Astrocyte (in vitro differentiated cells and primary cell): ENCODE data around the gene CCL22. TPM values are rescaled to one million over a fixed set of nuclear protein-coding genes. Genes with fewer than 3 reads are reported as not detected.

Source experiments
- DNase-seq: peaks from one replicate; pipeline ENCODE4 v3.0.0-alpha.2; 2010; ENCODE audit warnings: low read depth
- FAIRE-seq: peaks from 2 replicates; lab custom pipeline; 2011; peaks lifted over from hg19 to GRCh38; lab: Jason Lieb, UNC
- H2AFZ ChIP-seq: 2 replicates; pipeline ENCODE4 v1.6.0; 2012; ENCODE audit warnings: low read depth, low read length, inconsistent platforms
- H3K27ac ChIP-seq: 2 replicates; pipeline ENCODE4 v1.5.1; 2011; ENCODE audit warnings: low read depth, low read length, inconsistent platforms
- H3K27me3 ChIP-seq: 2 replicates; pipeline ENCODE4 v1.6.0; 2011; ENCODE audit warnings: low read length, inconsistent platforms; ENCODE audit not compliant: insufficient read depth
- H3K36me3 ChIP-seq: 2 replicates; pipeline ENCODE4 v1.5.1; 2011; ENCODE audit warnings: low read length, inconsistent platforms; ENCODE audit not compliant: insufficient read depth
- H3K4me1 ChIP-seq: 2 replicates; pipeline ENCODE4 v1.5.1; 2011; ENCODE audit warnings: low read length, inconsistent platforms; ENCODE audit not compliant: insufficient read depth
- H3K4me2 ChIP-seq: 2 replicates; pipeline ENCODE4 v1.6.0; 2012; ENCODE audit warnings: low read length, inconsistent platforms
- H3K4me3 ChIP-seq: 2 replicates; pipeline ENCODE4 v1.5.1; 2011; ENCODE audit warnings: low read depth, mild to moderate bottlenecking, low read length, inconsistent platforms; ENCODE audit not compliant: insufficient read depth
- H3K79me2 ChIP-seq: 2 replicates; pipeline ENCODE4 v1.6.0; 2012; ENCODE audit warnings: mild to moderate bottlenecking, low read length, inconsistent platforms; ENCODE audit not compliant: insufficient read depth
- H3K9ac ChIP-seq: 2 replicates; pipeline ENCODE4 v1.6.0; 2012; ENCODE audit warnings: mild to moderate bottlenecking, low read length, inconsistent platforms
- H3K9me3 ChIP-seq: 2 replicates; pipeline ENCODE4 v1.5.1; 2012; ENCODE audit warnings: low read depth, mild to moderate bottlenecking, low read length, inconsistent platforms; ENCODE audit not compliant: insufficient read depth
- H4K20me1 ChIP-seq: 2 replicates; pipeline ENCODE4 v1.6.0; 2012; ENCODE audit warnings: low read length, inconsistent platforms; ENCODE audit not compliant: insufficient read depth
- H3K27ac Mint-ChIP-seq: one replicate; pipeline ENCODE4 v1.8.0; 2021; ENCODE audit warnings: mild to moderate bottlenecking, mixed read lengths; ENCODE audit not compliant: unreplicated experiment
- H3K27me3 Mint-ChIP-seq: one replicate; pipeline ENCODE4 v1.8.0; 2021; ENCODE audit warnings: low read depth, mixed read lengths; ENCODE audit not compliant: unreplicated experiment
- H3K36me3 Mint-ChIP-seq: one replicate; pipeline ENCODE4 v1.8.0; 2021; ENCODE audit warnings: low read depth, mixed read lengths; ENCODE audit not compliant: unreplicated experiment
- H3K4me1 Mint-ChIP-seq: one replicate; pipeline ENCODE4 v1.8.0; 2021; ENCODE audit warnings: low read depth, mixed read lengths; ENCODE audit not compliant: unreplicated experiment
- H3K4me3 Mint-ChIP-seq: one replicate; pipeline ENCODE4 v1.8.0; 2021; ENCODE audit warnings: mild to moderate bottlenecking, moderate library complexity, mixed read lengths; ENCODE audit not compliant: unreplicated experiment
- H3K9me3 Mint-ChIP-seq: one replicate; pipeline ENCODE4 v1.8.0; 2021; ENCODE audit warnings: mild to moderate bottlenecking, mixed read lengths; ENCODE audit not compliant: unreplicated experiment
- EZH2 ChIP-seq: IDR thresholded peaks from 2 replicates; pipeline ENCODE4 v1.6.1; 2012; ENCODE audit warnings: mild to moderate bottlenecking, low read length, inconsistent platforms; ENCODE audit not compliant: insufficient read depth
- total RNA-seq: library from RNA; stranded (reverse); gene quantifications from 2 replicates; pipeline ENCODE4 v1.2.1, GENCODE V29; 2021
- TF ChIP-seq, protein P1 (sequence below): IDR thresholded peaks from 2 replicates; pipeline ENCODE4 v1.5.1; 2011; ENCODE audit warnings: low read depth, mild to moderate bottlenecking, inconsistent platforms, low read length, moderate library complexity; ENCODE audit not compliant: insufficient read depth

Gene CCL22
- total RNA-seq, 1 donor from 2014 or later, result not detected

DNA sequence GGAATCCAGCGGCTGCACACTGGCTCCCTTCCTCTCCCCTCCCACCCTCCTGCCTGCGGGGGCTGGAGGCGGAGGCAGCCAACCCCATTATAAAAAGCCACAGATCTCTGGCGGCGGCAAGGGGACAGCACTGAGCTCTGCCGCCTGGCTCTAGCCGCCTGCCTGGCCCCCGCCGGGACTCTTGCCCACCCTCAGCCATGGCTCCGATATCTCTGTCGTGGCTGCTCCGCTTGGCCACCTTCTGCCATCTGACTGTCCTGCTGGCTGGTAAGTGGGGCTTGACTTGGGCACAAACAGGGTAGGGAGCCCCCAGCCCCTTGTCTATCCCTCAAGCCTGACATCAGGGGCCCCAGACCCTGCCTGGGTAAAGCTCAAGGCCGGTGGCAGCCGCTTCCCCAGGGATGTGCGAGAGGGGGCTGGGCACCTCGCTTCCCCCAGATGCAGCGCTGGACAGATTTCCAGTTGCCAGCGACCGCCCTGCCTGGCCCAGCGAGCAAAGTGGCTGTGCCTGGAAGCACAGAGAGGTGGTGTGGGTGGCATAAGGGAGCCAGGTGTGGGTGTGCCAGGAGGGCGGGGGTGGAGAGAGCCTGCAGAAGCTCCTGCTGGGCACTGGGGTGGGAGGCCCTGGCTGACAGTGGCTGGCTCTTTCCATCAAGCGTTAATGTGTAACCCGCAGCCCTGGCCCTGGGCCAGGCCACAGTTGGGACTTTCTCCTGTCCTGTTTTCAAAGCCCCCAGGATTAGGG is 14.0 kb downstream of the CCL22 start, which contains the start of gene CX3CL1:
Gene CX3CL1, plus strand, starts transcription at position 119 of the 745 bp plus-strand sequence. Its CDS starts 79 bp downstream, at position 198.
- H3K27ac Mint-ChIP-seq, result peak within 1 kb of the TSS; percentile 66
- H3K9me3 Mint-ChIP-seq, result peaks cover 5% of the 10 kb centered on the region
- DNase-seq, result peak; percentile 59
- Histone ChIP-seq H3K79me2 (no peaks in the 10 kb centered on the region), H3K27ac (no peak within 1 kb of the TSS), H3K9me3 (no peaks in the 10 kb centered on the region), H3K27me3 (peaks cover 2% of the 10 kb centered on the region), H3K36me3 (no peaks in the 10 kb centered on the region), H3K4me1 (peaks cover 29% of the 10 kb centered on the region), H2AFZ (peak within 1 kb of the TSS; percentile 79), H3K4me2 (peak within 1 kb of the TSS; percentile 84), H3K4me3 (peak within 1 kb of the TSS; percentile 49), H4K20me1 (no peaks in the 10 kb centered on the region), H3K9ac (peak within 1 kb of the TSS; percentile 64)
- peaks cover 21% of the 10 kb centered on the region for H3K4me1 Mint-ChIP-seq
- H3K27me3 Mint-ChIP-seq, result peaks cover 3% of the 10 kb centered on the region
- peak within 1 kb of the TSS; percentile 78 for H3K4me3 Mint-ChIP-seq
- H3K36me3 Mint-ChIP-seq, result no peaks in the 10 kb centered on the region
- TF ChIP-seq, protein P1, sequence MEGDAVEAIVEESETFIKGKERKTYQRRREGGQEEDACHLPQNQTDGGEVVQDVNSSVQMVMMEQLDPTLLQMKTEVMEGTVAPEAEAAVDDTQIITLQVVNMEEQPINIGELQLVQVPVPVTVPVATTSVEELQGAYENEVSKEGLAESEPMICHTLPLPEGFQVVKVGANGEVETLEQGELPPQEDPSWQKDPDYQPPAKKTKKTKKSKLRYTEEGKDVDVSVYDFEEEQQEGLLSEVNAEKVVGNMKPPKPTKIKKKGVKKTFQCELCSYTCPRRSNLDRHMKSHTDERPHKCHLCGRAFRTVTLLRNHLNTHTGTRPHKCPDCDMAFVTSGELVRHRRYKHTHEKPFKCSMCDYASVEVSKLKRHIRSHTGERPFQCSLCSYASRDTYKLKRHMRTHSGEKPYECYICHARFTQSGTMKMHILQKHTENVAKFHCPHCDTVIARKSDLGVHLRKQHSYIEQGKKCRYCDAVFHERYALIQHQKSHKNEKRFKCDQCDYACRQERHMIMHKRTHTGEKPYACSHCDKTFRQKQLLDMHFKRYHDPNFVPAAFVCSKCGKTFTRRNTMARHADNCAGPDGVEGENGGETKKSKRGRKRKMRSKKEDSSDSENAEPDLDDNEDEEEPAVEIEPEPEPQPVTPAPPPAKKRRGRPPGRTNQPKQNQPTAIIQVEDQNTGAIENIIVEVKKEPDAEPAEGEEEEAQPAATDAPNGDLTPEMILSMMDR, result no peak
- TF ChIP-seq EZH2, result no peak
- no peak for FAIRE-seq

DNA sequence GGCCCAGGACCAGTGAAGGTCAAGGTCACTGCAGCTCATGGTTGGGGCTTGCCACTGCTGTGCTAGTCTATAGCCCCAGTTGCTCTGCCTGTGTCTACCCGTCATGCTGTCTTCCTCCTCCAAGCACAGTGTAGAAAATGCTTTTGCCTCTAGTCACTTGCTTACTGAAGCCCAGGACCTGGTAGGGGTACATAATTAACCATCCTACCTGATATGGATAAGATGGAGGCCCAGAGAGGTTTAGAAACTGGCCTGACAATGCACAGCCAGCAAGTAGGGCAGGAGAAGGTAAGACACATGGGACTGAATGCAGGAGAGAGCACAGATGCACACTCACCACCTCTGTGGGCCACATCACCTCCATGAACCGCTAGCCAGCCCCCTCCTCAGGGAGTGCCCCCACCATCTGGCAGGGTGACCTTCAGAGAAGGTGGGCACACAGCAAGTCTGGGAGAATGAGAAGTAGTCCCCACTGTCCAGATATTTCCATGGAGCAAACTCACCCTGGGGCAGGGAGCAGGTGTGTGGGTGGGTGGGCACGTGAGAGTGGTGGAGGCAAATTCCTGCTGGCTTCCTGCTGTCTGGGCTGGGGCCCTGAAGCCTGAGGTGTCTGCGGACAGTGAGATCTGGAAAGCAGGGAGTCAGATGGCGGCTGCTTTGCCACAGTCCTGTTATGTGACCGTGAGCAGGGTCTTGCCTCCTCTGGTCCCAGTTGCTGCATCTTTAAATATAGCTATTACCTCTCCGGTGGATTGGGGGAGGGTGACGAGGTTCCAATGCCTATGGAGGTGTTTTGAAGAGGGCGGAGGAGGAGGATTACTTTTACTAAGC is 14.7 kb downstream of the CCL22 start:
- no peaks in the 10 kb centered on the region for H4K20me1 ChIP-seq
- peak overlapping the region; percentile 66 for H3K27ac Mint-ChIP-seq
- TF ChIP-seq, protein P1, result no peak
- TF ChIP-seq EZH2, result no peak
- peak overlapping the region; percentile 84 for H3K4me2 ChIP-seq
- H3K9me3 ChIP-seq, result no peaks in the 10 kb centered on the region
- DNase-seq (no peak), FAIRE-seq (no peak)
- H3K36me3 ChIP-seq, result no peaks in the 10 kb centered on the region
- peaks cover 37% of the 10 kb centered on the region for H3K4me1 ChIP-seq
- peaks cover 3% of the 10 kb centered on the region for H3K27me3 Mint-ChIP-seq
- peaks cover 27% of the 10 kb centered on the region for H3K4me1 Mint-ChIP-seq
- no peak overlapping the region for H3K9ac ChIP-seq
- H3K36me3 Mint-ChIP-seq, result no peaks in the 10 kb centered on the region
- H3K9me3 Mint-ChIP-seq, result peaks cover 5% of the 10 kb centered on the region
- peak overlapping the region; percentile 78 for H3K4me3 Mint-ChIP-seq
- no peak overlapping the region for H3K27ac ChIP-seq
- no peaks in the 10 kb centered on the region for H3K79me2 ChIP-seq
- H3K27me3 ChIP-seq, result peaks cover 2% of the 10 kb centered on the region
- H2AFZ ChIP-seq, result no peak overlapping the region
- no peak overlapping the region for H3K4me3 ChIP-seq
